ENCODE data around the gene TXNL4B.

The TXNL4B gene

DNA sequence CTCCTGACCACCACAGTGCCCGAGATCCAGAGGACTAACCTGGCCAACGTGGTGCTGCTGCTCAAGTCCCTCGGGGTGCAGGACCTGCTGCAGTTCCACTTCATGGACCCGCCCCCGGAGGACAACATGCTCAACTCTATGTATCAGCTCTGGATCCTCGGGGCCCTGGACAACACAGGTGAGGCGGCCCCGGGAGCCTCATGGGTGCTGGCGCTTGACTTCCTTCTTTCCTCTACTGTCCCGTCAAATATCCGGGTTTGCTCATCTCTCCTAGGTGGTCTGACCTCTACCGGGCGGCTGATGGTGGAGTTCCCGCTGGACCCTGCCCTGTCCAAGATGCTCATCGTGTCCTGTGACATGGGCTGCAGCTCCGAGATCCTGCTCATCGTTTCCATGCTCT, 14.0 kb upstream of the TXNL4B start:
- TF ChIP-seq POLR2AphosphoS5 (IDR thresholded peaks at IDR 0.05; ENCODE audit: low read depth, low read length) (no peak), REST (IDR thresholded peaks at IDR 0.05; ENCODE audit: insufficient read depth in 1 of 2, low read depth in 2 of 2, low read length in 2 of 2) (no peak), FOXP2 (optimal IDR thresholded peaks at IDR 0.05; ENCODE audit: borderline replicate concordance, extremely low read depth, extremely low read length, insufficient read depth) (no peak), TAF1 (IDR thresholded peaks at IDR 0.05; ENCODE audit: borderline replicate concordance, insufficient read depth, low read length) (no peak), SIN3A (IDR thresholded peaks at IDR 0.05; ENCODE audit: borderline replicate concordance, insufficient read depth, low read length) (no peak)

GRCh38 chr16:72105978-72106377, 12.6 kb upstream of the TXNL4B start:
- TF ChIP-seq FOXP2 (optimal IDR thresholded peaks at IDR 0.05; ENCODE audit: borderline replicate concordance, extremely low read depth, extremely low read length, insufficient read depth) (no peak), POLR2AphosphoS5 (IDR thresholded peaks at IDR 0.05; ENCODE audit: low read depth, low read length) (no peak), REST (IDR thresholded peaks at IDR 0.05; ENCODE audit: insufficient read depth in 1 of 2, low read depth in 2 of 2, low read length in 2 of 2) (no peak), SIN3A (IDR thresholded peaks at IDR 0.05; ENCODE audit: borderline replicate concordance, insufficient read depth, low read length) (no peak), TAF1 (IDR thresholded peaks at IDR 0.05; ENCODE audit: borderline replicate concordance, insufficient read depth, low read length) (no peak)

DNA sequence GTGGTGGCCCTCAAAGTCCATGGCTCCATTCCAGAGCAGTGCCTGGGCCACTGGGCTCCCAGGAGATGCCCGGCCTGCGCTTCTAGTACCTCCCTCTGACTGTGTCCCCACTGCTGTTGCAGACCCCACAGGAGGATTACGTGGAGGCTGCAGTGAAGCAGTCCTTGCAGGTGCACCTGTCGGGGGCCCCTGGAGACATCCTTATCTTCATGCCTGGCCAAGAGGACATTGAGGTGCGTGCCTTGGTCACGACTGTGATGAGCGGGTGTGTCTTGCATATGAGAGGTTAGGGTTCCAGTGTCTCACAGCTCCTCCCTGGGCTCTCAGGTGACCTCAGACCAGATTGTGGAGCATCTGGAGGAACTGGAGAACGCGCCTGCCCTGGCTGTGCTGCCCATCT, 11.5 kb upstream of the TXNL4B start:
- TF ChIP-seq TAF1 (IDR thresholded peaks at IDR 0.05; ENCODE audit: borderline replicate concordance, insufficient read depth, low read length) (no peak), SIN3A (IDR thresholded peaks at IDR 0.05; ENCODE audit: borderline replicate concordance, insufficient read depth, low read length) (no peak), REST (IDR thresholded peaks at IDR 0.05; ENCODE audit: insufficient read depth in 1 of 2, low read depth in 2 of 2, low read length in 2 of 2) (no peak), FOXP2 (optimal IDR thresholded peaks at IDR 0.05; ENCODE audit: borderline replicate concordance, extremely low read depth, extremely low read length, insufficient read depth) (no peak), POLR2AphosphoS5 (IDR thresholded peaks at IDR 0.05; ENCODE audit: low read depth, low read length) (no peak)

- TF ChIP-seq REST (IDR thresholded peaks at IDR 0.05; ENCODE audit: insufficient read depth in 1 of 2, low read depth in 2 of 2, low read length in 2 of 2) (no peak), TAF1 (IDR thresholded peaks at IDR 0.05; ENCODE audit: borderline replicate concordance, insufficient read depth, low read length) (no peak), FOXP2 (optimal IDR thresholded peaks at IDR 0.05; ENCODE audit: borderline replicate concordance, extremely low read depth, extremely low read length, insufficient read depth) (no peak), SIN3A (IDR thresholded peaks at IDR 0.05; ENCODE audit: borderline replicate concordance, insufficient read depth, low read length) (no peak), POLR2AphosphoS5 (IDR thresholded peaks at IDR 0.05; ENCODE audit: low read depth, low read length) (no peak)
These were observed 7.8 kb upstream of the TXNL4B start for GRCh38 chr16:72101195-72101594.

- TF ChIP-seq FOXP2 (optimal IDR thresholded peaks at IDR 0.05; ENCODE audit: borderline replicate concordance, extremely low read depth, extremely low read length, insufficient read depth) (no peak), POLR2AphosphoS5 (IDR thresholded peaks at IDR 0.05; ENCODE audit: low read depth, low read length) (no peak), SIN3A (IDR thresholded peaks at IDR 0.05; ENCODE audit: borderline replicate concordance, insufficient read depth, low read length) (no peak), TAF1 (IDR thresholded peaks at IDR 0.05; ENCODE audit: borderline replicate concordance, insufficient read depth, low read length) (no peak), REST (IDR thresholded peaks at IDR 0.05; ENCODE audit: insufficient read depth in 1 of 2, low read depth in 2 of 2, low read length in 2 of 2) (no peak)
These were observed 6.0 kb upstream of the TXNL4B start for GRCh38 chr16:72099377-72099818.
